Right lobe of liver (tissue), 4 donors: Measurements from ENCODE around the gene SLC44A5.

ENCODE experiments used
- CTCF ChIP-seq, 4 donors: fragments of 200-600 bp in 3 of 4; fragments of 450-650 bp in 1 of 4; IDR thresholded peaks; one replicate each; pipeline versions ENCODE4 v1.5.1 to v1.8.0; 2016 to 2022; ENCODE audit warnings: antibody characterized with exemption in 4 of 4, mild to moderate bottlenecking in 2 of 4
- POLR2A ChIP-seq: fragments of 450-650 bp; IDR thresholded peaks from one replicate; pipeline ENCODE4 v1.6.1; 2017; ENCODE audit warnings: antibody characterized with exemption, mild to moderate bottlenecking
- donor health status: DM: no; HTN: no; CAD: no.
- donor health status: DM: no; HTN: no; CAD: no.
- donor health status: DM: no; HTN: yes; CAD: no.

DNA sequence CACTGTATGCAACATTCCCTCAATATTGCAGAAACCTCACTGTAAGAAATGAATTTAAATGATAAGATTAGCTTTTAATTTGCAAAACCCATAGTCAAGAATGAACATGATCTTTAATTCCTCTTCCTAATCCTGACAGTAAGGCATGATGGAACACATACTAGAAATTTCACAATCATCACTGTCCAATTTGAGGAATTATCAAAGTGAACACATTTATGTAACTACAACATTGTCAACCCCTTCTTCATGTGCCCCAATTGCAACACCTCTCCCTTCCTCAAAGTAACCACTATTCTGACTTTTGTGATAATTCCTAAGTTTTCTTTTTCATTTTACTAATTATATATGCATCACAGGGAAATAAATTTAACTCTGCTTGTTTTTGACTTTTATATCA is 373.6 kb downstream of the SLC44A5 start:
- TF ChIP-seq POLR2A = no peak
- no peak for TF ChIP-seq CTCF (IDR thresholded peaks at IDR 0.05)
